Upper lobe of right lung (tissue), 1 donor: ENCODE results near the gene RNF44. TPM values are rescaled to one million over a fixed set of nuclear protein-coding genes. Genes with fewer than 3 reads are reported as not detected.
A peak's percentile ranks its signal among the peaks of the same experiment; 100 is the strongest.

ENCODE experiments used
- ATAC-seq: fragments of 200-7000 bp; cut with Tn5 transposase; one replicate; pipeline ENCODE4 v1.9.1; 2020; ENCODE audit warnings: mild to moderate bottlenecking, moderate library complexity
- DNase-seq: peaks from one replicate; pipeline ENCODE4 v3.0.0-alpha.2; 2020
- H3K27ac ChIP-seq: fragments of 200-600 bp; one replicate; pipeline ENCODE4 v1.8.0; 2022
- H3K27me3 ChIP-seq: fragments of 200-600 bp; one replicate; pipeline ENCODE4 v1.8.0; 2022; ENCODE audit warnings: mild to moderate bottlenecking
- H3K36me3 ChIP-seq: fragments of 200-600 bp; one replicate; pipeline ENCODE4 v1.8.0; 2022
- H3K4me1 ChIP-seq: fragments of 200-600 bp; one replicate; pipeline ENCODE4 v1.8.0; 2022
- H3K4me3 ChIP-seq: fragments of 200-600 bp; one replicate; pipeline ENCODE4 v1.8.0; 2022; ENCODE audit warnings: mild to moderate bottlenecking
- H3K9me3 ChIP-seq: fragments of 200-600 bp; one replicate; pipeline ENCODE4 v1.8.0; 2022
- intact Hi-C: fragments of 100-400 bp; cut with DNase I; formaldehyde crosslinking; loops from one replicate; pipeline ENCODE4 v1.11.0; 2022
- total RNA-seq: library from RNA; stranded (reverse); fragmentation: NEBNext Ultra II Directional; extraction: Animal tissue kit (Norgen Biotek cat#: 25700); gene quantifications from one replicate; pipeline ENCODE4 v1.2.1, GENCODE V29; 2021
- TF ChIP-seq, protein P1 (sequence below): fragments of 200-600 bp; IDR thresholded peaks from one replicate; pipeline ENCODE4 v1.8.0; 2022; ENCODE audit warnings: antibody characterized with exemption
- donor health status: DM: no; HTN: yes; CAD: no; lungs with severe emphysema.

RNF44 gene
- total RNA-seq, 1 donor from 2014 or later = 48.0 TPM

DNA sequence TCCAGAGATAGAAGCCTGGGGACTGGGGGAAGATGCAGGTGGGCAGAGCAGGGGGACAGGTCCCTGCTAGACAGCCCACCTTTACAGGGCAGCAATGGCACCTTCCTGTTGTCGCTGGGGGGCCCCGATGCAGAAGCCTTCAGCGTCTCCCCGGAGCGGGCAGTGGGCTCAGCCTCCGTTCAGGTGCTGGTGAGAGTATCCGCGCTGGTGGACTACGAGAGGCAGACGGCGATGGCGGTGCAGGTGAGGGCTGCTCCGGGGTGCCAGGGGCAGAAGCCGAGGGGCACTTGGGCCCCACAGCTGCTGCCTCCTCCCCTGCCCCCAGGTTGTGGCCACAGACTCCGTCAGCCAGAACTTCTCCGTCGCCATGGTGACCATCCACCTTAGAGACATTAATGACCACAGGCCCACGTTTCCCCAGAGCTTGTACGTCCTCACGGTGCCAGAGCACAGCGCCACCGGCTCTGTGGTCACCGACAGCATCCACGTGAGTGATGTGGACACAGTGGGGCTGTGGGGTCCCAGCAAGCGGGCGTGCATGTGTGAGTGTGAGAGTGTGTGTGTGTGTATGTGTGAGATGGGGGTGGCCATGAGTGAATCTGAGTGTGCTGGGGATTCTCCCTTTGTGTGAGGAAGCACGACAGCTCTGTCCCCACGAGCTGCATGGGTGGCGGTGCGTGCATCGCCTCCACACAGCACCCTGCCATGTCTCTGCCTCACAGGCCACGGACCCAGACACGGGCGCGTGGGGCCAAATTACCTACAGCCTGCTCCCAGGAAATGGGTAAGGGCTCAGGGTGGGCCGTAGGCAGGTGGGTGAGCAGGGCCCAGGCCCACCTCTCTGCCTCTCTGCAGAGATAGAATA lies 40.3 kb upstream of the RNF44 start:
- Histone ChIP-seq H3K36me3 (no peaks in the 10 kb centered on the region), H3K4me1 (no peaks in the 10 kb centered on the region), H3K27ac (no peak overlapping the region), H3K4me3 (no peak overlapping the region), H3K9me3 (no peaks in the 10 kb centered on the region), H3K27me3 (no peaks in the 10 kb centered on the region)
- intact Hi-C loops = no loop called here
- no peak for DNase-seq
- ATAC-seq = no peak
- TF ChIP-seq, protein P1, sequence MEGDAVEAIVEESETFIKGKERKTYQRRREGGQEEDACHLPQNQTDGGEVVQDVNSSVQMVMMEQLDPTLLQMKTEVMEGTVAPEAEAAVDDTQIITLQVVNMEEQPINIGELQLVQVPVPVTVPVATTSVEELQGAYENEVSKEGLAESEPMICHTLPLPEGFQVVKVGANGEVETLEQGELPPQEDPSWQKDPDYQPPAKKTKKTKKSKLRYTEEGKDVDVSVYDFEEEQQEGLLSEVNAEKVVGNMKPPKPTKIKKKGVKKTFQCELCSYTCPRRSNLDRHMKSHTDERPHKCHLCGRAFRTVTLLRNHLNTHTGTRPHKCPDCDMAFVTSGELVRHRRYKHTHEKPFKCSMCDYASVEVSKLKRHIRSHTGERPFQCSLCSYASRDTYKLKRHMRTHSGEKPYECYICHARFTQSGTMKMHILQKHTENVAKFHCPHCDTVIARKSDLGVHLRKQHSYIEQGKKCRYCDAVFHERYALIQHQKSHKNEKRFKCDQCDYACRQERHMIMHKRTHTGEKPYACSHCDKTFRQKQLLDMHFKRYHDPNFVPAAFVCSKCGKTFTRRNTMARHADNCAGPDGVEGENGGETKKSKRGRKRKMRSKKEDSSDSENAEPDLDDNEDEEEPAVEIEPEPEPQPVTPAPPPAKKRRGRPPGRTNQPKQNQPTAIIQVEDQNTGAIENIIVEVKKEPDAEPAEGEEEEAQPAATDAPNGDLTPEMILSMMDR = no peak

GRCh38 chr5:176575488-176576422 lies 38.6 kb upstream of the RNF44 start:
- TF ChIP-seq, protein P1 = no peak
- Histone ChIP-seq H3K9me3 (no peaks in the 10 kb centered on the region), H3K27ac (no peak overlapping the region), H3K27me3 (no peaks in the 10 kb centered on the region), H3K4me1 (no peaks in the 10 kb centered on the region), H3K4me3 (no peak overlapping the region), H3K36me3 (no peaks in the 10 kb centered on the region)
- intact Hi-C loops = no loop called here
- DNase-seq (no peak), ATAC-seq (no peak)

DNA sequence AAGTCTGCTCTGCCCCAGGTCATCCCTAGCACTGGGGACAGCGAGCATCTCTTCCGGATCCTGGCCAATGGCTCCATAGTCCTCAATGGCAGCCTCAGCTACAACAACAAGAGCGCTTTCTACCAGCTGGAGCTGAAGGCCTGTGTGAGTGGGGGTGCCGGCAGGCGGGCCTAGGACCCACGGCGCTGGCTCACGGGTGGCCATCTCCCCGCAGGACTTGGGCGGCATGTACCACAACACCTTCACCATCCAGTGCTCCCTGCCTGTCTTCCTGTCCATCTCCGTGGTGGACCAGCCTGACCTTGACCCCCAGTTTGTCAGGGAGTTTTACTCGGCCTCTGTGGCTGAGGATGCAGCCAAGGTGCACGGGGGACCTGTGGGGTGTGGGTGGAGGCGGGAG lies 37.9 kb upstream of the RNF44 start:
- no peaks in the 10 kb centered on the region for H3K4me1 ChIP-seq
- no peak overlapping the region for H3K4me3 ChIP-seq
- ATAC-seq (no peak), DNase-seq (no peak)
- no peaks in the 10 kb centered on the region for H3K9me3 ChIP-seq
- TF ChIP-seq, protein P1 = no peak
- intact Hi-C loops = no loop called here
- H3K36me3 ChIP-seq = no peaks in the 10 kb centered on the region
- no peak overlapping the region for H3K27ac ChIP-seq
- H3K27me3 ChIP-seq = peaks cover 4% of the 10 kb centered on the region

GRCh38 chr5:176574297-176574591 lies 37.0 kb upstream of the RNF44 start:
- H3K36me3 ChIP-seq = no peaks in the 10 kb centered on the region
- no peak for DNase-seq
- no peak overlapping the region for H3K4me3 ChIP-seq
- intact Hi-C loops = no loop called here
- ATAC-seq = no peak
- no peak overlapping the region for H3K27ac ChIP-seq
- no peaks in the 10 kb centered on the region for H3K9me3 ChIP-seq
- peaks cover 4% of the 10 kb centered on the region for H3K27me3 ChIP-seq
- no peaks in the 10 kb centered on the region for H3K4me1 ChIP-seq
- TF ChIP-seq, protein P1 = no peak

DNA sequence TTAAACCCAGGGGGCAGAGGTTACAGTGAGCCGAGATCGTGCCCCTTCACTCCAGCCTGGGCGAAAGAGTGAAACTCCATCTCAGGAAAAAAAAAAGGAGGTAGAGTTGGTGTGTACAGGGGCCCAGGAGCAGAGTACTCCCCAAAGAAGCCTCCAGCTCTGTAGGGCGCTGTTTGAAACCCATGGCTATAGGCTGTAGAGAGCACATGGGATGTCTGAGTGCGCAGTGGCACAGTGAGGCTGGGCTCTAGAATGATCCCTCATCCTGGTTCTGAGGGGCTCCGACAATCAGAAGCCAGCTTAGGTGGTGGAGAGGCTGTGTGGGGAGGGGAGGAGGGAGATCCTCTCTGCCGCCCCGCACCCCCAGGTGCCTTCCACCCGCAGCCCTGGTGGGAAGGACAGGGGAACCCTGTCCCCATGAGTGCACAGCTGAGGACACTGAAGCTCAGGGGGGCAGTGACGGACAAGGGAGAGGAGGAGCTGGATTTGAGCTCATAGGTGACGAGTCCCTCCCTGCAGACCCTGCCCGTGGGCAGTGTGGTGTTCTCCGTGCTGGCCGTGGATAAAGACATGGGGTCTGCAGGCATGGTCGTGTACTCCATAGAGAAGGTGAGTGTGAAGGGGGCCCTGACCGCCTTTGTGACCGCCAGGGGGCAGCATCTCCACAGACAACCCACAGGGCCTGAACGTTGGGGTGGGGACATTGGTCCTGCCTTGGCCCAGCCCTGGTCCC lies 36.5 kb upstream of the RNF44 start:
- Histone ChIP-seq H3K4me3 (no peak overlapping the region), H3K27me3 (peaks cover 4% of the 10 kb centered on the region), H3K36me3 (no peaks in the 10 kb centered on the region), H3K4me1 (no peaks in the 10 kb centered on the region), H3K9me3 (no peaks in the 10 kb centered on the region), H3K27ac (no peak overlapping the region)
- ATAC-seq (peak; percentile 88), DNase-seq (peak; percentile 85)
- TF ChIP-seq, protein P1 = peak; percentile 88
- intact Hi-C loops = no loop called here
